Stimulated activated CD8-positive, alpha-beta memory T cell treated with anti-CD3 and anti-CD28 coated beads, Interleukin-12 subunit alpha, Interleukin-12 subunit beta, amount 100 ng/mL, for 1 hour (primary cell): Measurements from ENCODE around the gene MEAK7.

ENCODE experiments used
- DNase-seq: peaks from one replicate; pipeline ENCODE4 v3.0.0-alpha.2; 2020; ENCODE audit warnings: low read depth

MEAK7 gene

GRCh38 chr16:84486551-84487235, 17.8 kb downstream of the MEAK7 start:
- no peak for DNase-seq

DNA sequence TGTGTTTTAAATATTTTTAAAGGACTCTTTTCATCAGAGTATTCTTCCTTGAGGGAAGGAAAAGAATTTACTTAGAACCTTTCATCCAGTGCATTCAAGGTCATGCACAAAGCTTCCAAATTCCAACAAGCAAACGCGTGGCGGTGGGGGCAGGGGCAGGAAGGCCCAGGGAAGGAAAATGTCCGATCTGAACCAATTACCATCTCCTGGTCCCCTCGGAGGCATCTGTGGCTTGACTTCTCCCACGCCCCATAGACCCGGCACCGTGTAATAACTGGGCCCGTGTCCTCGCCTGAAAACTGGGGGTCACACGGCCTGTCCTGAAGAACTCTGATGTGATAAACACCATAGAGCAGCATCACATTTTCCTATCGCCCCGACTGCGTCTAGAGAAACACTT, 18.3 kb downstream of the MEAK7 start:
- DNase-seq: no peak

- no peak for DNase-seq
These were observed 19.0 kb downstream of the MEAK7 start for GRCh38 chr16:84485255-84486010.

DNA sequence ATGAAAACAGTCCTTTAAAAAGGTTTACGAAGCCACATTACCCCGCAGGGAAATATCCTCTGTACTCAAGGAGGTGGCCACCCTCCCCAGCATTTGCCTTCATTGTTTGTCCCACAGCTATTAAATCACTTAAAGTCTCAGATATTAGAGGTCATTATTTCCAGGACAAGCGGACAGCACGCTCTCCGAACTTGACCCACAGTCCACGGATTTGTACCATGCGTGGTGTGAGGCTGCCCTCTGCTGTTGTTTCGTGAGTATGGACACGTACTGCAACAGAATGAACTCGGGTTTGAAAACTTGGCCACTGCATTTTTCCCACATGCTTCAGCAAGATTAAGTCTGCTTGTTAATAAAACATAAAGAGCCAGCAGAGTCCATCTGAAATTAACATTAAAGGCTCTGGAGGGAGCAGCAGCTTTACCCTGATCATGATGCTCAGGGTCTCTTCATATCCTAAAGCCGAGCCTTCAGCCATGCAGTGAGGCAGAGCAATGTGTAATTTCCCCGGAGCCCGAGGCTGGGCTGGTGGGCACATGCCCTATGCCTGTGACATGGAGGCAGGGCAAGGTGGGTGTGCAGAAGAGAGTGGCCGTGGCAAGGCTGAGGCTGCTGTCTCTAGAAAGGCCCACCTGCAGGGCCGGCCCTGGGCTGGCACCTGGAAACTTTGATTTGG, 19.7 kb downstream of the MEAK7 start:
- DNase-seq: no peak

DNA sequence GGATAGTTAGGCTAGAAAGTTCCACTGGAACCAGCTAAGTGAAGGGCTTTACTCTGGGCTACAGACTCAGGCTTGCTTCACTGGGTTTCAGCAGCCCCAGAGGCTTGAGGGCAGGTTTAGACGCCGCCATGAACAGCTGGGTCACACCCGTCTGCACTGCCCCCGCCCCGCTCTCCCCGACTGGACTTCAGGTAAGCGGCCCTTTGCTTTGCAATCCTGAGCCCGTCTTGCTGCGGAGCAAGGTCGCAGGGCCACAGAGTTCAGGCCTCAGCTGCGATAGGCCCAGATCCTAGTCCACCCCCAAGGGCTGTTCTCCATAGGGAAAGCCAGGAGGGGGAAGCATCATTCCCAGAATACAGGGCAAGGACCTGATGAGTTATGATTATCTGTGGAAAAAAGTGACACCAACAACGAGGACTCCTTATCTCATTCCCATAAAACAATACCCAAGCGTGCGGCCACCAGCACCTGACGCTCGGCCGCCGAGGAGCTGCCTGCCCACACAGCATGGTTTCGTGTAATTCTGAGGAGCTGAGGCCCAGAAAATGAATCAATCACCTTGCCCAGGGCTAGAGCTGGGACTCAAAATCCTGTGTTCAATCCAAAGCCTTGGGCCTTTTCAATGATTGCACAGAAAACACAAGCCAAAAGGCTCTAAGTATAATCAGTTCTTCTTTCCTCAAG, 20.4 kb downstream of the MEAK7 start:
- DNase-seq: no peak

DNA sequence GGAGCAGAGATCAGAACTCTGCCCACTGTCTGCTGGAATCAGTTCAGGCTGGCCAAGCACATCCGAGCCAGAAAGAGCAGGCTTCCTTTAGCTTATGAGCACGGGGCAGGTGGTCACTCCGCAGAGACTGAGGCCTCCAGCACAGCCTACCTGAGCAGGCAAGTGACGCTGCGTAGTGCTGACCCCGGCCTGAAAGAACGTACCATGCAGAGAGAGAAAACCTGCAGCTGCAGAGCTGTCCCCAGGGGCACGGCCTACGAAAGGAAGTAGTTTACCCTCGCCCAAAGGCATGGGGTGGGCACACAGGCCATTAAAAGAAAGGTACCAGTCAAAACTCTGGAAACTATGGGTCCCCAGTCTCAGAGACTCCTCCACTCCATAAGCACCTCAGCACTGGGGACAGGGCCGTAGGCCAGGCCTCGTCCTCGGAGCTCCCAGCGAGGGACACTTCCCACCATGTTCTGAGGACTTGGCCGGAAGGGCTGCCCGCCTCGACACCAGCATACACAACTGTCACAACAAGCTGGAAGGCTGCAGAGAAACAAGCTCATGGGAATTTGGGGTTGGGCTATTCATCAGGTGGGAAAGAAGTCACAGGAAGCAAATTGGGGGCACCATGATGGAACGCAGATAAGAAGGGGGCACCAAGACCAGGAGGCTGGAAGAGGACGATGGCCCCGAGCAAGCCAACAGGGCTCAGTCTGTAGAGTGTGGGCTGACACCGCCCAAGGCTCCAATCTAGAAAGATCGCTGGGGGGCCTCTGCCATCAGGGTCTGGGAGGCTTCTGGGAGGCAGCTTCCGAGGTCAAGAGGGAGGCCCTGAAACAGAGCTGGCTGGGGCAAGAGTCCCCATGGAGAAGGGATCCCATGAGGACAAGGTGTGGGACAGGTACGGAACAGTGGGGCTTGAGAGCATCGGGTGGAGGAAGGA, 21.2 kb downstream of the MEAK7 start:
- DNase-seq: no peak

DNA sequence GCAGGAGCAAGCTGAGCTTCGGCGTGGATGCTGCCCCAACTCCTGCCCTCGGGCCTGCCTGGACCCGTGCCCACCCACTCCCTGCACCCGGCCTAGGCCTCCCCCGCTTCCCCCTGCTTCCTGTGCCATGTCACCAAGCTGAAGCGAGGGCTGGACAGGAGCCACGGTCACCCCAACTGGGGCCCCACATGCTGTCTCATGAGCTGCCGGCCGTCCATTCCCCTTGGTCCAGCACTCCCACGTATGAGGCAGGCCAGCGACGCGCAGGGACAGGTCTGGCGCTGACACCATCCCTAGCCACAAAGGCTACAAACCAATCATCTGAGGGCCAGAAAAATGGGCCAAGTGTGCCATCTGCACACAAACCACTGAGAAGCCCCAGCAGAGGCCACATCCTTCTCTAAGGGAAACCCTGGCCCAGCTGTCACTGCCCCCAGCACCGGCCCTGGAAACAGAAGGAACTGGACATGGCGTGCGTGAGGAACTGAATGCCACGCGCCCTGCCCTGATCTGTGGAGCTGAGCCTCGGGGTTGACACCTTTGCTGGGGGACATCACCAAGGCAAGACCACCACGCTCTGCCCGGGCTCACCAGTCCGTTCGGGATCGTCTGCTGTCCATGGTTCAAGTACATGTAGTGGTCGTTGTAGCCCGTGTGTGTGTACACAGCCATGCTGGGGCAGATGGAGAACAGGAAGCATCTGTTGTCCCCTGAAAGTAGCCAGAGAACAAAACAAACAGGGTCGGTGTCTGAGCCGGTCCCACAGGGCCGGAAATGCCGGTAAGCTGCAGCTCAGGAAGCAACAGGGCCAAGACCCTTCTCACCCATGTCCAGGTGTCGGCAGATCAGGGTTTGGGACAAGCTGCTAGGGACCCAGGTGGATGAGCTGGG, 22.2 kb downstream of the MEAK7 start:
- DNase-seq: no peak

GRCh38 chr16:84481051-84481735, 23.3 kb downstream of the MEAK7 start:
- DNase-seq: no peak

GRCh38 chr16:84479716-84480450, 24.6 kb downstream of the MEAK7 start:
- DNase-seq: no peak

GRCh38 chr16:84478172-84478947, 26.1 kb downstream of the MEAK7 start:
- no peak for DNase-seq

GRCh38 chr16:84477661-84478060, 26.8 kb downstream of the MEAK7 start:
- no peak for DNase-seq

GRCh38 chr16:84476401-84476800, 28.1 kb downstream of the MEAK7 start:
- no peak for DNase-seq

DNA sequence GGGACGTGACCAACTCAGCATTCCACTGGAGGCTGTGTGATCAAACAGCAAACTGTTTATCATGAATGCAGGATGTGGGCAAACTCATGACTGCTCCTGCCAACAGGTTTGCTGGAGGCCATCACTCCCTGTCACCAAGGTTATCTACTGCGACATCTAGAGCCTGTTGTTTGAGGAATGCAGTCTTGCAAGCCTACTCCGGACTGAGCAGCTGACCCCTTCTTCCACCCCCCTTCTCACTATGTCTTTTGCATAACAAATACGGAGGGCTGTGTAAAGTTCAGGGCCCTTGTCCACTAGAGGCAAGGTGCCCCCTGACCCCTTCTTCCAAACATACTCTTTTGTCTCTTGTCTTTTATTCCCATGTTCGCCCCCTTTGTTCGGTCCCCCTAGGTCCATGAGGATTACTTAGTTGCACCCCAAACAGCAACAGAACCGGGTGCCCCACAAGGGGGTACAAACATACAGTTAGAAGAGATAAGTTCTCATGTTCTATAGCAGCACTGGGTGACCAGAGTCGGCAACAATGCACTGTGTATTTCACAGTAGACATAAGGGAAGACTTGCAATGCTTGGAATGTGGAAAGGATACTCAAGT, 28.7 kb downstream of the MEAK7 start:
- no peak for DNase-seq

GRCh38 chr16:84471966-84472365, 32.5 kb downstream of the MEAK7 start:
- DNase-seq: no peak

- DNase-seq: no peak
These were observed 33.1 kb downstream of the MEAK7 start for GRCh38 chr16:84471316-84471715.

- no peak for DNase-seq
These were observed 36.8 kb downstream of the MEAK7 start for GRCh38 chr16:84467709-84468108.

GRCh38 chr16:84467256-84467655, 37.2 kb downstream of the MEAK7 start:
- no peak for DNase-seq

GRCh38 chr16:84466692-84467091, 37.8 kb downstream of the MEAK7 start:
- no peak for DNase-seq
